ENCODE results near the gene ZMYND11.

ZMYND11 gene

GRCh38 chr10:96466-96865 is 38.8 kb upstream of the ZMYND11 start:
- Histone ChIP-seq H3K9ac (ENCODE audit: low read length) (no peak overlapping the region), H3K27ac (ENCODE audit: low read length) (no peak overlapping the region), H3K4me1 (ENCODE audit: control insufficient read depth, low read depth, low read length) (no peaks in the 10 kb centered on the region), H3K36me3 (ENCODE audit: control insufficient read depth, low read depth, low read length) (no peaks in the 10 kb centered on the region), H3K9me3 (ENCODE audit: control insufficient read depth, low read depth, low read length) (peaks cover 4% of the 10 kb centered on the region), H3K27me3 (ENCODE audit: control insufficient read depth, insufficient read depth, low read length) (no peaks in the 10 kb centered on the region), H3K4me3 (ENCODE audit: low read length) (no peak overlapping the region)

- H3K4me1 ChIP-seq (ENCODE audit: control insufficient read depth, low read depth, low read length): no peaks in the 10 kb centered on the region
- no peaks in the 10 kb centered on the region for H3K9me3 ChIP-seq (ENCODE audit: control insufficient read depth, low read depth, low read length)
- H3K27me3 ChIP-seq (ENCODE audit: control insufficient read depth, insufficient read depth, low read length): no peaks in the 10 kb centered on the region
- H3K27ac ChIP-seq (ENCODE audit: low read length): no peak overlapping the region
- no peak overlapping the region for H3K4me3 ChIP-seq (ENCODE audit: low read length)
- no peaks in the 10 kb centered on the region for H3K36me3 ChIP-seq (ENCODE audit: control insufficient read depth, low read depth, low read length)
- no peak overlapping the region for H3K9ac ChIP-seq (ENCODE audit: low read length)
These were observed 30.8 kb upstream of the ZMYND11 start for GRCh38 chr10:104416-104815.

DNA sequence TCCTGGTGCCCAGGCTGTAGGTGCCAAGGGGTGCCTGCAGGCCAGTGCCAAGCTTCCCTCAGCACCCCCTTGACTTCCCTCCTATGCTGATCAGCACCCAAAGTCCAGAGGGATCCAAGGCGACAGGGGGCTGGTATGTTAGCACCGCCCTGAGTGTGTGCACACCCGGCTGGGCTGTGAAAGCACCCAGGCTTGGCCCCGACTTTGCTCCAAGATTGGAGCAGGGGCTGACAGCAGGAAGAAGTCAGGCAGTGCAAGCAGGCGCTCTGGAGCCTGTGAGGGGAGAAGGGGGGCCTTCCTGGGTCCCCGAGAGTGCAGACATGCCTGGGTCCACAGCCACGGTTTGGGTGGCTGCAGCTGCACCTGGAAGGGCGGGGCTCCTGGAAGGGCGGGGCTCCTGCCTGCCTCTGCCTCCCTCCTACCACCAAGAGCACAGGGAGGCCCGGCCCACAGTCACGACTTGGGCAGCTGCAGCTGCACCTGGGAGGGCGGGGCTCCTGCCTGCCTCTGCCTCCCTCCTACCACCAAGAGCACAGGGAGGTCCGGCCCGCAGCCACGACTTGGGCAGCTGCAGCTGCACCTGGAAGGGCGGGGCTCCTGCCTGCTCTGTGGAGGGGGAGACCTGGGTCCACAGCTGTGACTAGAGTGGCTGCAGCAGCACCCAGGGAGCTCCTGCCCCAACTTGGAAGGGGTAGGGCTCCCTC is 30.2 kb upstream of the ZMYND11 start:
- no peaks in the 10 kb centered on the region for H3K27me3 ChIP-seq (ENCODE audit: control insufficient read depth, insufficient read depth, low read length)
- H3K9me3 ChIP-seq (ENCODE audit: control insufficient read depth, low read depth, low read length): no peaks in the 10 kb centered on the region
- H3K4me3 ChIP-seq (ENCODE audit: low read length): no peak overlapping the region
- H3K27ac ChIP-seq (ENCODE audit: low read length): no peak overlapping the region
- no peaks in the 10 kb centered on the region for H3K36me3 ChIP-seq (ENCODE audit: control insufficient read depth, low read depth, low read length)
- H3K4me1 ChIP-seq (ENCODE audit: control insufficient read depth, low read depth, low read length): no peaks in the 10 kb centered on the region
- no peak overlapping the region for H3K9ac ChIP-seq (ENCODE audit: low read length)

DNA sequence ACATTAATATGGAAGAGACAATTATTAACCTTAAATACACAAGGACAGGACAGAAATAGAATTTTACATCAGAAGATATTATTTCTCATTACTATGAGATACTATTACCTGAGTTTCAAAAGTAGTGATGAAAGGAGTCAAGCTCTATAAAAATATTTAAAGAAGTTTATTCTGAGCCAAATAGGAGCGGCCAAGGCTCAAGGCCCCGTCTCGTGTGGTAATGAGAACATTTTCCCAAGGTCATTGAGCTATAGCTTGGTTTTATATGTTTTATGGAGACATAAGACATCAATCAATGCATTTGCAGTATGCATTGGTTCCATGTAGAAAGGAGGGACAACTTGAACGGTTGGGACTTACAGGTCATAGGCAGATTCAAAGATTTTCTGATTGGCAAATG is 29.4 kb upstream of the ZMYND11 start:
- H3K27me3 ChIP-seq (ENCODE audit: control insufficient read depth, insufficient read depth, low read length): no peaks in the 10 kb centered on the region
- no peaks in the 10 kb centered on the region for H3K4me1 ChIP-seq (ENCODE audit: control insufficient read depth, low read depth, low read length)
- H3K27ac ChIP-seq (ENCODE audit: low read length): no peak overlapping the region
- H3K9me3 ChIP-seq (ENCODE audit: control insufficient read depth, low read depth, low read length): no peaks in the 10 kb centered on the region
- H3K9ac ChIP-seq (ENCODE audit: low read length): no peak overlapping the region
- H3K36me3 ChIP-seq (ENCODE audit: control insufficient read depth, low read depth, low read length): no peaks in the 10 kb centered on the region
- H3K4me3 ChIP-seq (ENCODE audit: low read length): no peak overlapping the region

DNA sequence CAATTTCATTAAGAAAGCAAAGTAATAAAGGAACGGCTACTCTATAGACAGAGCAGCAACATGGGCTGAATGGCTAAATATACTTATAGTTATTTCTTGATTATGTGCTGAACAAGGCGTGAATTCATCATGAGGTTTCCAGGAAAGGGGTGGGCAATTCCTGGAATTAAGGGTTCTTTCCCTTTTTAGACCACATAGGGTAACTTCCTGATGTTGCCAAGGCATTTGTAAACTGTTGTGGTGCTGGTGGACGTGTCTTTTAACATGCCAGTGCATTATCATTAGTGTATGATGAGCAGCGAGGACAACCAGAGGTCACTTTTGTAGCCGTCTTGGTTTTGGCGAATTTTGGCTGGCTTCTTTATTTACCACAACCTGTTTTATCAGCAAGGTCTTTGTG is 28.5 kb upstream of the ZMYND11 start:
- H3K36me3 ChIP-seq (ENCODE audit: control insufficient read depth, low read depth, low read length): no peaks in the 10 kb centered on the region
- no peaks in the 10 kb centered on the region for H3K27me3 ChIP-seq (ENCODE audit: control insufficient read depth, insufficient read depth, low read length)
- no peak overlapping the region for H3K9ac ChIP-seq (ENCODE audit: low read length)
- H3K9me3 ChIP-seq (ENCODE audit: control insufficient read depth, low read depth, low read length): no peaks in the 10 kb centered on the region
- H3K4me1 ChIP-seq (ENCODE audit: control insufficient read depth, low read depth, low read length): no peaks in the 10 kb centered on the region
- H3K27ac ChIP-seq (ENCODE audit: low read length): no peak overlapping the region
- H3K4me3 ChIP-seq (ENCODE audit: low read length): no peak overlapping the region

DNA sequence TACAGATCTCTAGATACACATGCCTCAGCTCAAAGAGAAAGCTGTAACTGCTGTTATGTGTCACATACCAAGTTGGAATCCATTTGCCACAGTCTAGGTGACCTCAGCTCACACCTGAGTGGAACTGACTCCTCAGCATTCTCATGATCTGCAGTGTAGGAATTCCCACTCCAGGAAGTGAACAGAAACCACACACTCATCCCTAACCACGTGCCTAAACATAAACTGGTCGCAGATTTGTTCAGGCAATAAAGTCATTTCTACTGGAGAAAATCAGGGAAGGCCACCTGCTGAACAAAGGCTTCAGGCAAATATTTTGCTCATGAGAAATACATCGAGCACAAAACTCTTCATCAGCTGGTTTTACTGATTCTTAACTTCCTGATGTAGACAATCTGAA is 23.0 kb upstream of the ZMYND11 start:
- H3K27ac ChIP-seq (ENCODE audit: low read length): no peak overlapping the region
- no peak overlapping the region for H3K4me3 ChIP-seq (ENCODE audit: low read length)
- no peaks in the 10 kb centered on the region for H3K9me3 ChIP-seq (ENCODE audit: control insufficient read depth, low read depth, low read length)
- H3K36me3 ChIP-seq (ENCODE audit: control insufficient read depth, low read depth, low read length): no peaks in the 10 kb centered on the region
- H3K9ac ChIP-seq (ENCODE audit: low read length): no peak overlapping the region
- peaks cover 5% of the 10 kb centered on the region for H3K4me1 ChIP-seq (ENCODE audit: control insufficient read depth, low read depth, low read length)
- H3K27me3 ChIP-seq (ENCODE audit: control insufficient read depth, insufficient read depth, low read length): no peaks in the 10 kb centered on the region

DNA sequence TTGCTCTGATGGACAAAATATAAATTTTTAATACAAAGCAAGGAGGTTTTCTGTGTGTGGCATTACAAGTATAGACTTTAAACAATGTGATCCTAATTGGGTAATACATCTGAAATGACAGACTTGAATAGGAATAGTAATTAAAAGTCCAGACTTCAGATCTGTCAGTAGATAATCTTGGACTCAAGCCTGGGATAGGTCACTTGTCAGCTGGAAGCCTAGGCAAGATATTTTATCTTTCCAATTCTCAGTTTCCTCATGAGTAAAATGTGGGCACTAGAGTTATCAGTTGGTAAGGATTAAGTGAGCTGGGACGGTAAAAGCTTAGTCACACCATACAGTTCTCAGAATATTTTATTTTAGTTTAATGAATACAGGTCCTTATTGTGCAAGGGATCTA is 10.4 kb upstream of the ZMYND11 start:
- Histone ChIP-seq H3K27ac (ENCODE audit: low read length) (no peak overlapping the region), H3K4me1 (ENCODE audit: control insufficient read depth, low read depth, low read length) (no peaks in the 10 kb centered on the region), H3K9ac (ENCODE audit: low read length) (no peak overlapping the region), H3K36me3 (ENCODE audit: control insufficient read depth, low read depth, low read length) (no peaks in the 10 kb centered on the region), H3K9me3 (ENCODE audit: control insufficient read depth, low read depth, low read length) (no peaks in the 10 kb centered on the region), H3K4me3 (ENCODE audit: low read length) (no peak overlapping the region), H3K27me3 (ENCODE audit: control insufficient read depth, insufficient read depth, low read length) (no peaks in the 10 kb centered on the region)

DNA sequence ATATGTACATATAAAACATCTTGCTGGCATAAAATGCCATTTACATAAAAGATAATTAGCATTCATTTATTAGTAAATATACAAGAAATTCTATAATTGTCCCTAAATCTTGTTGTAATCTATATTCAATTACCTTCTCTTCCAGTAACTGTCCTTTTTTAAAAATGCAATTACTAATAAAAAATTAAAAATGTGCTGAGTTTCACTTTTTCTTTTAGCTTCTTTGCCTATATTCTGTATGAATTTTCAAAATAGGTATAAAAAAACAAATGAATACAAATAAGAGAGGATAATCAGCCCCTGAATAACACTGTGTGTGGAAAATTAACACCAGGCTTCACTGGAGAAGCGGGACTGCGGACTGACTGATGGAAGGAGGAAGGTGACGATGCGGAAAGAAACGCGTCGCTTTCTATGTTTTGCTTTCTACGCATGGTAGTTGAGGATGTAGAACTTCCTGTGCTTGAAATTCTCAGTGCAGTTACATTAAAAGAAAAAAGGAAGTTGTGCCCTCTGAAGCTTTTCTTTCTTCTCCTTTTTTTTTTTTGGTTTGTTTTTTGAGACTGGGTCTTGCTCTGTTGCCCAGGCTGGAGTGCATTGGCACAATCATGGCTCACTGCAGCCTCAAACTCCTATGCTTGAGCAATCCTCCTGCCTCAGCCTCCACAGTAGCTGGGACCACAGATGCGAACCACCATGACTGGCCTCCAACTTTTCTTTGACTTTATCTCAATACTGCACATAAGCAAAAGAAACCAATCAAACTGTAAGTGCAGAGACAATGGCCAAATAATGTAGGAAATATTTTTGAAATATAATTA is 7.4 kb upstream of the ZMYND11 start:
- H3K9ac ChIP-seq (ENCODE audit: low read length): no peak overlapping the region
- H3K9me3 ChIP-seq (ENCODE audit: control insufficient read depth, low read depth, low read length): no peaks in the 10 kb centered on the region
- peaks cover 2% of the 10 kb centered on the region for H3K4me1 ChIP-seq (ENCODE audit: control insufficient read depth, low read depth, low read length)
- no peak overlapping the region for H3K4me3 ChIP-seq (ENCODE audit: low read length)
- peaks cover 5% of the 10 kb centered on the region for H3K27me3 ChIP-seq (ENCODE audit: control insufficient read depth, insufficient read depth, low read length)
- H3K27ac ChIP-seq (ENCODE audit: low read length): no peak overlapping the region
- H3K36me3 ChIP-seq (ENCODE audit: control insufficient read depth, low read depth, low read length): no peaks in the 10 kb centered on the region

GRCh38 chr10:129810-130209 is 5.4 kb upstream of the ZMYND11 start:
- no peaks in the 10 kb centered on the region for H3K9me3 ChIP-seq (ENCODE audit: control insufficient read depth, low read depth, low read length)
- no peak overlapping the region for H3K4me3 ChIP-seq (ENCODE audit: low read length)
- no peak overlapping the region for H3K27ac ChIP-seq (ENCODE audit: low read length)
- H3K36me3 ChIP-seq (ENCODE audit: control insufficient read depth, low read depth, low read length): no peaks in the 10 kb centered on the region
- H3K4me1 ChIP-seq (ENCODE audit: control insufficient read depth, low read depth, low read length): peaks cover 15% of the 10 kb centered on the region
- no peak overlapping the region for H3K9ac ChIP-seq (ENCODE audit: low read length)
- peaks cover 21% of the 10 kb centered on the region for H3K27me3 ChIP-seq (ENCODE audit: control insufficient read depth, insufficient read depth, low read length)

DNA sequence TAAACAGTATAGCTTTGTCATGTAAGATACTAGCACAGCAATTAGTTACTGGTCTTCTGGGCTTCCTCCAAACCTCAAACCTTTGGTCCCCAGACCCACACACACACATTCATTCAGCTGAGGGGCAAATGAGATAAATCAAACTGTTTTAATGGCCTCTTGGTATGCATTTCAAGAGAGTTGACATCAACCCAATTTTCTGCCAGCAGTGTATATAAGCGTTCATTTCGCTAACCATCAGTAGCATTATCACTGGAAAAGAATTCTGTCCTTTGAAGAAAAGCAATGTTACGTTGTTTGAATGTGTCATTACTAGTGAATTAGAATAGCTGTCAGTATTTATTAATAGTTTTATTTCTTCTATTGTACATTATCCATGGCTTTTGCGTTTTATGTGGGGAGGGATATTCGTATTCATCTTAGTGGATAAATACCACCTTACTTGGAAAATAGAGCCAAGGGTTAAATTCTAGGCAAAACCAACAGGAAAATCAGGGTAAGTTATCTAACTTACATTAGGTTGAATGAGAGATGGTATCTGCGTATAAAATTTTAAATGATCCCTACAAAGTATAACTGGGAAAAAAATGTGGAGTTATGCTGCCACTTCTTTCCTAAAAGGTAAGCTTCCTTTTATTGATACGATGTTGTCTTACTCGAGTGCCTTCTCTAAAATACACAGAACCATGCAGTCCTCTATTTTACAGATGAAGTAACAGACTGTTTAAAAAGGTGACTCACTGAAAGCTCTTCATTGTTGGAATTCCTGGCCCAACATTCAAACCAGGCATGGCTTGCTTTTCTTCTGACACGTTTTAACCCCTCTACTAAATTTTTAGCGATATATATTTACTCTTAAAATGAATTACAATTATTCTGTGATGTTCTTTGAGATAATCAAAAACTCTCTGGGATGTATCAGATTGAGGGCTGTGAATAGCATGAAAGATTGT is 2.0 kb upstream of the ZMYND11 start:
- Histone ChIP-seq H3K4me1 (ENCODE audit: control insufficient read depth, low read depth, low read length) (peaks cover 20% of the 10 kb centered on the region), H3K27me3 (ENCODE audit: control insufficient read depth, insufficient read depth, low read length) (peaks cover 28% of the 10 kb centered on the region), H3K9me3 (ENCODE audit: control insufficient read depth, low read depth, low read length) (no peaks in the 10 kb centered on the region), H3K4me3 (ENCODE audit: low read length) (peak overlapping the region; percentile 71), H3K9ac (ENCODE audit: low read length) (no peak overlapping the region), H3K36me3 (ENCODE audit: control insufficient read depth, low read depth, low read length) (no peaks in the 10 kb centered on the region), H3K27ac (ENCODE audit: low read length) (no peak overlapping the region)
